ENCODE data around the gene SETD5. TPM values are rescaled to one million over a fixed set of nuclear protein-coding genes. Genes with fewer than 3 reads are reported as not detected.

The SETD5 gene
- total RNA-seq, 1 experiment from 2014 or later: 279 TPM

GRCh38 chr3:9396632-9397331, 633 bp upstream of the SETD5 start (continued):
- TF ChIP-seq ZNF532 (CRISPR knock-in tag; IDR thresholded peaks at IDR 0.05; ENCODE audit: borderline replicate concordance) (peak; percentile 87; the same call in 1 of the 2 replicates), CBFB (CRISPR knock-in tag; IDR thresholded peaks at IDR 0.05; ENCODE audit: low read depth) (no peak), E2F4 (CRISPR knock-in tag; IDR thresholded peaks at IDR 0.05; ENCODE audit: borderline replicate concordance, low read depth) (peak; percentile 82), AFF4 (CRISPR knock-in tag; IDR thresholded peaks at IDR 0.05; ENCODE audit: borderline replicate concordance) (no peak), GRHL2 (CRISPR knock-in tag; IDR thresholded peaks at IDR 0.05; ENCODE audit: insufficient replicate concordance, severe bottlenecking) (no peak), TCF7 (CRISPR knock-in tag; IDR thresholded peaks at IDR 0.05; ENCODE audit: low read depth) (no peak), ETV6 (CRISPR knock-in tag; IDR thresholded peaks at IDR 0.05) (peak; percentile 58; the same call in 1 of the 2 replicates), NFE2L1 (CRISPR knock-in tag; IDR thresholded peaks at IDR 0.05) (peak; percentile 60; the same call in 1 of the 2 replicates), ZNF512 (CRISPR knock-in tag; IDR thresholded peaks at IDR 0.05; ENCODE audit: borderline replicate concordance) (no peak), ZNF317 (CRISPR knock-in tag; IDR thresholded peaks at IDR 0.05; ENCODE audit: borderline replicate concordance, low read depth) (no peak; the same call in 1 of the 2 replicates), USF2 (CRISPR knock-in tag; IDR thresholded peaks at IDR 0.05) (no peak), SP1 (CRISPR knock-in tag; conservative IDR thresholded peaks at IDR 0.05) (peak; percentile 76; the same call in 1 of the 2 replicates), RELA (CRISPR knock-in tag; IDR thresholded peaks at IDR 0.05; ENCODE audit: borderline replicate concordance) (no peak), NR2C2 (CRISPR knock-in tag; IDR thresholded peaks at IDR 0.05) (no peak), FOXP4 (CRISPR knock-in tag; IDR thresholded peaks at IDR 0.05) (no peak; the same call in 1 of the 2 replicates), AR (CRISPR knock-in tag; IDR thresholded peaks at IDR 0.05) (no peak; the same call in none of the 2 replicates), GTF2I (CRISPR knock-in tag; conservative IDR thresholded peaks at IDR 0.05) (no peak), ERG (CRISPR knock-in tag; IDR thresholded peaks at IDR 0.05) (0 out of 2 replicates have a peak, but pooled peaks have one; percentile 31), HMGA2 (CRISPR knock-in tag; IDR thresholded peaks at IDR 0.05) (peak; percentile 25; the same call in 1 of the 2 replicates)
